Testis (tissue), 3 donors: ENCODE data around the gene CCDC9. TPM values are rescaled to one million over a fixed set of nuclear protein-coding genes. Genes with fewer than 3 reads are reported as not detected.
A peak's percentile ranks its signal among the peaks of the same experiment; 100 is the strongest.

Source experiments
- DNase-seq: peaks from one replicate; pipeline ENCODE4 v3.0.0-alpha.2; 2019
- H3K27ac ChIP-seq, 2 donors: fragments of 200-600 bp; sonication (generic); one replicate each; pipeline ENCODE4 v1.5.1; 2019
- H3K27me3 ChIP-seq: fragments of 200-600 bp; sonication (generic); one replicate; pipeline ENCODE4 v1.5.1; 2019
- H3K36me3 ChIP-seq: fragments of 200-600 bp; sonication (generic); one replicate; pipeline ENCODE4 v1.5.1; 2017; ENCODE audit warnings: low read depth; ENCODE audit errors: missing control alignments
- H3K4me1 ChIP-seq: fragments of 200-600 bp; sonication (generic); one replicate; pipeline ENCODE4 v1.5.1; 2019
- H3K4me3 ChIP-seq, 2 donors: fragments of 200-600 bp; sonication (generic); one replicate each; pipeline ENCODE4 v1.5.1; 2017 to 2019
- H3K9me3 ChIP-seq: fragments of 200-600 bp; sonication (generic); one replicate; pipeline ENCODE4 v1.5.1; 2017
- POLR2A ChIP-seq: fragments of 450-650 bp; IDR thresholded peaks from one replicate; pipeline ENCODE4 v1.6.1; 2017; ENCODE audit warnings: antibody characterized with exemption, mild to moderate bottlenecking, moderate library complexity
- WGBS, 2 donors: methylation state at CpG; one replicate each; pipeline ENCODE4 v1.1.5; 2018; 5-methylcytosine and 5-hydroxymethylcytosine counted together
- intact Hi-C: fragments of 100-400 bp; cut with DNase I; formaldehyde crosslinking; loops from one replicate; pipeline ENCODE4 v1.15.1; 2023; ENCODE audit warnings: low total_unique reads
- polyA plus RNA-seq: library from polyadenylated mRNA; stranded (reverse); fragments of 350-450 nt; fragmentation: Illumina TruSeq; extraction: RNeasy Lipid Tissue Mini Kit (QIAGEN cat#74804); gene quantifications from one replicate; pipeline ENCODE4 v1.2.3, GENCODE V29; 2014; ENCODE audit warnings: low read depth, low replicate concordance; ENCODE audit not compliant: insufficient read depth
- total RNA-seq, 2 donors: library from RNA; depleted of rRNA; stranded (reverse); fragments of >200 nt; gene quantifications; one replicate each; pipeline ENCODE4 v1.2.3, GENCODE V29; 2016
- TF ChIP-seq, protein P1 (sequence below), 3 experiments: fragments of 450-650 bp in 2 of 3; fragments of 200-600 bp in 1 of 3; sonication (generic) in 1 of 3; IDR thresholded peaks; one replicate each; pipeline ENCODE4 v1.5.1; 2016 to 2019; ENCODE audit warnings: antibody characterized with exemption in 3 of 3, mild to moderate bottlenecking in 2 of 3, moderate library complexity in 1 of 3

Gene CCDC9
- total and polyA plus RNA-seq, 3 donors from 2014 or later: 50.9 to 65.0 (median 61.0) TPM

DNA sequence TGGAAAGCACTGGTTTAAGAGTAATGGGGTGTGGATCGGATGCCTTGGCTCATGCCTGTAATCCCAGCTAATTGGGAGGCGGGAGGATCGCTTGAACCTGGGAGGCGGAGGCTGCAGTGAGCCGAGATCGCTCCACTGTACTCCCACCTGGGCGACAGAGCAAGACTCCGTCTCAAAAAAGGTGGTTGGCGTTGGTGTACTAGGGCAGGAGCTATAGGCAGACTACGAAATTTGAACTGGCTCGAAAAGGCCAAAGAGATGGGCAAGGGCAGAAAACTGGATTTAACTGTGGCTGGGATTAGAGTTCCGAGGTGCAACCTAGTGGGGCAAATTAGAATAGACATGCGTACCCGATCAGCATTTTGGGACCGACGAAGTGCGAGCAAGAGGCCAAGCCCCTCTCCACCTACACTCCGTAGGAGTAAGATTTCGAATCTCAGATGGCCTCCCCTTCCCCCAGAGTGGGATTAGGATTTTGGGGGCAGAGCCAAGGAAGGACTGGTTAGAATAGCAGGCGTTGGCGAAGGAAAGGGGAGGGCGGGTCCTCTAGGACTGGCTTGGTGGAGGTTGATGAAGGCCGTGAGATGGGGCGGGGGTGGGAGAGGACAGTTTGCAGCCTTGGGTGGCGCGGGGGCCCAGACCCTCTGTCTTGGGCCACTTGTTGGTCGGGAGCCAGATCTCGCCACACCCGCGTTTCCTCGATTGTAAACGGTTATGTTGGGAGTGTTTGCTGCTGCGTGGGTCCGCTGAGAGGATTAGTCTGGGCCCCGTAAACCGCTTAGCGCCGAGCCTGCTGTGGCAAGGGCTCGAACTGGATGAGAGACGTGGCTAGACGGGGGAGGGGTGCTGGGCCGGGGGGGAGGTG is 16.4 kb downstream of the CCDC9 start:
- peak; percentile 37 for DNase-seq
- peak overlapping the region; percentile 94 to 98 for H3K27ac ChIP-seq
- WGBS, 2 donors: 26 to 37% methylated on average over 25 to 42 of the region's 42 CpGs

DNA sequence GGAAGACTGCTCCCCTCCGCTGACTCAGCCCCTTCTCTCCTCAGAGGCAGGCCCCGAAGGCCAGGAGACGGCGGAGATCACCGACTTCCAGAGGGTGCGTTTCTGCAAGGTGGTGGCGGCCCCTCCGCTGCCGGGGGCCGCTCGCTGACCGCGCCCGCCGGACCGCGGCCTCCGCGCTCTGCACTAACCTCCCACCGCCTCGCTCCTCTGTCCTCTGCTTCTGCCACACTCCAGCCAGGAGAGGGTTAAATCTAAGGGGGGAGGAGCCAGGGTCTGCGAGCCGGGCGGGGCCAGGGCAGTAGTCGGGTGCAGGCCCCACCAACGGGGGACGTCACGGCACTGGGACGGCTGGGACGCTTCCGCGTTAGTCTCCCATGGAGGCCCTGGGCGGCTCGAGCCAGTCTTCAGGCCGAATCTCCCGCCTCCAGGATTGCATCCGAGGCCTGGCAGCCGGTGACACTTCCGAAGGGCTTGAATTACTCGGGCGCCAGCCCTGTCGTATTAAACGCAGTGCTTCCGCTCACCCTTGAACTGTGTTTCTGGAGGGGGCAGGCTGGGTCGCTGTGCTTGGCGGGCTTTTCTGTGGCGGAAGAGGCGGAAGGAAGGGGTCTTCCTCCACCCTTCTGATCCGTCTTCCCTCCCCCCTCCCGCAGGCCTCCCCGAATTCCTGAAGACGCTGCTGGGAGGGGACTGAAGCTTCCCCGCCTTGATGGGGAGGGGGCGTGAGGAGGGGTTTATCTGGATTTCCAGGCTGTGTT is 17.2 kb downstream of the CCDC9 start:
- 0 to 1% methylated on average over 6 to 42 of the region's 54 CpGs for WGBS, 2 donors
- Histone ChIP-seq H3K27me3 (no peaks in the 10 kb centered on the region), H3K27ac (peak overlapping the region; percentile 94 to 98), H3K4me1 (peaks cover 24% of the 10 kb centered on the region), H3K36me3 (no peaks in the 10 kb centered on the region), H3K9me3 (no peaks in the 10 kb centered on the region), H3K4me3 (peak overlapping the region; percentile 71 to 86)
- intact Hi-C loops: no loop called here
- DNase-seq: peak; percentile 94
- peak; percentile 56 for TF ChIP-seq POLR2A
- TF ChIP-seq, protein P1, sequence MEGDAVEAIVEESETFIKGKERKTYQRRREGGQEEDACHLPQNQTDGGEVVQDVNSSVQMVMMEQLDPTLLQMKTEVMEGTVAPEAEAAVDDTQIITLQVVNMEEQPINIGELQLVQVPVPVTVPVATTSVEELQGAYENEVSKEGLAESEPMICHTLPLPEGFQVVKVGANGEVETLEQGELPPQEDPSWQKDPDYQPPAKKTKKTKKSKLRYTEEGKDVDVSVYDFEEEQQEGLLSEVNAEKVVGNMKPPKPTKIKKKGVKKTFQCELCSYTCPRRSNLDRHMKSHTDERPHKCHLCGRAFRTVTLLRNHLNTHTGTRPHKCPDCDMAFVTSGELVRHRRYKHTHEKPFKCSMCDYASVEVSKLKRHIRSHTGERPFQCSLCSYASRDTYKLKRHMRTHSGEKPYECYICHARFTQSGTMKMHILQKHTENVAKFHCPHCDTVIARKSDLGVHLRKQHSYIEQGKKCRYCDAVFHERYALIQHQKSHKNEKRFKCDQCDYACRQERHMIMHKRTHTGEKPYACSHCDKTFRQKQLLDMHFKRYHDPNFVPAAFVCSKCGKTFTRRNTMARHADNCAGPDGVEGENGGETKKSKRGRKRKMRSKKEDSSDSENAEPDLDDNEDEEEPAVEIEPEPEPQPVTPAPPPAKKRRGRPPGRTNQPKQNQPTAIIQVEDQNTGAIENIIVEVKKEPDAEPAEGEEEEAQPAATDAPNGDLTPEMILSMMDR (IDR thresholded peaks at IDR 0.05): no peak

More for the DNA sequence above, 16.4 kb downstream of the CCDC9 start:
- intact Hi-C loops: no loop called here
- H3K27me3 ChIP-seq: no peaks in the 10 kb centered on the region
- peaks cover 24% of the 10 kb centered on the region for H3K4me1 ChIP-seq
- TF ChIP-seq, protein P1 (IDR thresholded peaks at IDR 0.05): no peak
- TF ChIP-seq POLR2A: no peak
- peak overlapping the region; percentile 71 to 86 for H3K4me3 ChIP-seq
- no peaks in the 10 kb centered on the region for H3K36me3 ChIP-seq
- H3K9me3 ChIP-seq: no peaks in the 10 kb centered on the region

DNA sequence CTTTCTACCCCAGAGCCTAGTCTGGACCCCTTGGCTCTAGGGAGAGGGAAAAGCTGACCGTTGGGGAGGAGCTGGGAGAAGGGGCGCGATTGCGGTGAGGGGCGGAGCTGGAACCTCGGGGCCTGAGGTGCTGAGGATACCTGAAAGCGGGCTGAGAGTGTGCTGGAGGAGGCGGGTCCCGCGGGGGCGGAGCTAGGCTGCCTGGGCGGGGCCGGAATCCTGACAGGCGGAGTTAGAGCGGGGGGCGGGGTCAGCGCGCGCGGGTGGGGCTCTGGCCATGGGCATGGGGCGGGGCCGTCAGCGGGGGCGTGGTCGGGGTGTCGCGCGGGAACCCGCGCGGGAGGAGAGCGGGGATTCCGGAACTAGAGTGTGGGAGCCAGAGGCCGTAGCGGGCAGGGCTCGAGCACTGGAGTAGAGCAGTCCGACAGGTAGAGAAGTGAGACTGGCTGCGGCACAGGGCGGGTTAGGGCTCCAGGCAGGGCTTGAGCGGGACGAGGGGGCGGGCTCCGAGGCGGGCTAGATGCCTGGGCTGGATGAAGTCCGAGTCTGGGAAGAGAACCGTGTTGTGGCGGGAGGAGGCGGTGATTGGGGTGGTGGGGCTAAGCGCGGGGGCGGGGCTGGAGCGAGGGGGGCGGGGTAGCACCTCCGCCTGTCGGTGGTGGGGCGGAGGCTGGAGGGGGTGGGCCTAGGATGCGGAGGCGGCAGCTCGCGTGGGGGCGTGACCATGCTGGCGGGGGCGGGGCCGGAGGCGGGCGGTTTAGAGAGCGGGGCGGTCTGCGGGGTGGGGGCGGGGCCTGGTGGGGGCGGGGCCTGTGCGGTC is 18.0 kb downstream of the CCDC9 start, which contains the start of gene INAFM1:
INAFM1 (plus strand) TSS at position 815 of the 820 bp plus-strand sequence. CDS start 35 bp downstream, outside the sequence.
- H3K4me1 ChIP-seq: peaks cover 24% of the 10 kb centered on the region
- intact Hi-C loops: no loop called here
- TF ChIP-seq, protein P1 (IDR thresholded peaks at IDR 0.05): no peak
- TF ChIP-seq POLR2A: peak; percentile 58
- H3K4me3 ChIP-seq: peak within 1 kb of the TSS; percentile 71 to 86
- H3K27ac ChIP-seq: peak within 1 kb of the TSS; percentile 94 to 98
- H3K36me3 ChIP-seq: no peaks in the 10 kb centered on the region
- 0 to 1% methylated on average over 7 to 48 of the region's 72 CpGs for WGBS, 2 donors
- H3K9me3 ChIP-seq: no peaks in the 10 kb centered on the region
- DNase-seq: peak; percentile 99
- no peaks in the 10 kb centered on the region for H3K27me3 ChIP-seq

DNA sequence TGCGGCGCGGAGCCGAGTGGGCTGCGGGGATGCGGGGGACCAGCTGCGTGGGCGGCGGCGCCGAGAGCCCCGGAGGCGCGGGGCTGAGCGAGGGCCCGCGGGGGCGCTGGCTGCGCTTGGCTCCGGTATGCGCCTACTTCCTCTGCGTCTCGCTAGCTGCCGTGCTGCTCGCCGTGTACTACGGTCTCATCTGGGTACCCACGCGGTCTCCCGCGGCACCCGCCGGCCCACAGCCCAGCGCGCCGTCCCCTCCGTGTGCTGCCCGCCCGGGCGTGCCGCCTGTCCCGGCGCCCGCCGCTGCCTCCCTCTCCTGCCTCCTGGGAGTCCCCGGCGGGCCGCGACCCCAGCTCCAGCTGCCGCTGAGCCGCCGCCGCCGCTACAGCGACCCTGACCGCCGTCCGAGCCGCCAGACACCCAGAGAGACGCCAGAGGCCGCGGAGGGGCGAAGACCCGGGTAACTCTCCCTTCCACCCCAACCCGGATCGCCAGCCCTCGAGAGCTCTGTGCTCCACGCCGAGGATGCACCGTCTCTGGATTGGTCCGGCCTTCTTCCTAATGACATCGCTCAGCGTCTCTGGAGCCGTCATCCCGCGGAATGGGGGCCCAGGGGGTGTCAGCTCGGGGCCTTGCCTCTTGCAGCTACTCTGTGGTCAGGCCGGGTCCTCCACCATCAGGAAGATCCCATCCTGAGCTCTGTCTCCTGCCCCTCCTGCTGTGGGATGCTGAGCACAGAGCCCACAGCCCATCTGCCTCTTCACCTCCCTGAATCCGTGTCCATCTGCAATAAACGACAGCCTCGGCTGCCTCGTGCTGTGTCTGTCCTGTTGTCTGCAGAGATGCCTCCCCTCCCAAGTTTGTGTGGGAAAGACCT is 18.8 kb downstream of the CCDC9 start:
- Histone ChIP-seq H3K9me3 (no peaks in the 10 kb centered on the region), H3K4me1 (peaks cover 24% of the 10 kb centered on the region), H3K4me3 (peak overlapping the region; percentile 71 to 86), H3K27ac (peak overlapping the region; percentile 65 to 84), H3K27me3 (no peaks in the 10 kb centered on the region), H3K36me3 (no peaks in the 10 kb centered on the region)
- 3 to 6% methylated on average over 8 to 77 of the region's 82 CpGs for WGBS, 2 donors
- TF ChIP-seq, protein P1 (IDR thresholded peaks at IDR 0.05): no peak
- TF ChIP-seq POLR2A: no peak
- peak; percentile 35 for DNase-seq
- intact Hi-C loops: no loop called here
